Suprapubic skin (tissue), 4 donors: ENCODE data around the gene CREB3. TPM values are rescaled to one million over a fixed set of nuclear protein-coding genes. Genes with fewer than 3 reads are reported as not detected.

Experiments
- DNase-seq, 2 donors: peaks; one replicate each; pipeline ENCODE4 v3.0.0-alpha.2; 2019; ENCODE audit warnings: low spot score in 2 of 2
- H3K27ac ChIP-seq: fragments of 200-600 bp; sonication (generic); one replicate; pipeline ENCODE4 v1.5.1; 2019
- H3K27me3 ChIP-seq: fragments of 200-600 bp; sonication (generic); one replicate; pipeline ENCODE4 v1.5.1; 2019
- H3K36me3 ChIP-seq: fragments of 200-600 bp; sonication (generic); one replicate; pipeline ENCODE4 v1.5.1; 2019
- H3K4me1 ChIP-seq: fragments of 200-600 bp; sonication (generic); one replicate; pipeline ENCODE4 v1.5.1; 2019
- H3K4me3 ChIP-seq: fragments of 200-600 bp; sonication (generic); one replicate; pipeline ENCODE4 v1.5.1; 2019; ENCODE audit warnings: mild to moderate bottlenecking
- H3K9me3 ChIP-seq: fragments of 200-600 bp; sonication (generic); one replicate; pipeline ENCODE4 v1.5.1; 2019
- CTCF ChIP-seq, 2 donors: fragments of 200-600 bp in 1 of 2; fragments of 450-650 bp in 1 of 2; sonication (generic) in 1 of 2; IDR thresholded peaks; one replicate each; pipeline ENCODE4 v1.5.1; 2016 to 2019; ENCODE audit warnings: antibody characterized with exemption in 2 of 2, mild to moderate bottlenecking in 1 of 2, moderate library complexity in 1 of 2
- EP300 ChIP-seq: sonication (generic); formaldehyde crosslinking; IDR thresholded peaks from one replicate; pipeline ENCODE4 v1.6.1; 2017; ENCODE audit warnings: antibody characterized with exemption
- POLR2A ChIP-seq, 2 donors: fragments of 450-650 bp; IDR thresholded peaks; one replicate each; pipeline ENCODE4 v1.6.1; 2017; ENCODE audit warnings: antibody characterized with exemption in 2 of 2, mild to moderate bottlenecking in 2 of 2, moderate library complexity in 2 of 2
- POLR2AphosphoS5 ChIP-seq, 3 donors: sonication (generic); formaldehyde crosslinking; IDR thresholded peaks; one replicate each; pipeline ENCODE4 v1.6.1; 2017; ENCODE audit warnings: antibody characterized with exemption in 3 of 3
- WGBS: methylation state at CpG from one replicate; pipeline ENCODE4 v1.1.5; 2018; 5-methylcytosine and 5-hydroxymethylcytosine counted together
- total RNA-seq, 4 donors: library from RNA; depleted of rRNA; stranded (reverse); fragments of >200 nt; gene quantifications; one replicate each; pipeline ENCODE4 v1.1.0, GENCODE V29; 2016

Gene CREB3
- total RNA-seq, 4 donors from 2014 or later, result 18.8 to 24.1 (median 23.1) TPM

GRCh38 chr9:35700942-35701341 is 31.5 kb upstream of the CREB3 start:
- no peak for DNase-seq
- Histone ChIP-seq H3K4me3 (no peak overlapping the region), H3K36me3 (peaks cover 96% of the 10 kb centered on the region), H3K9me3 (no peaks in the 10 kb centered on the region), H3K27me3 (no peaks in the 10 kb centered on the region), H3K4me1 (peaks cover 20% of the 10 kb centered on the region), H3K27ac (no peak overlapping the region)
- no peak for TF ChIP-seq POLR2AphosphoS5 (IDR thresholded peaks at IDR 0.05)
- no peak for TF ChIP-seq CTCF (IDR thresholded peaks at IDR 0.05)
- no peak for TF ChIP-seq EP300
- no peak for TF ChIP-seq POLR2A (IDR thresholded peaks at IDR 0.05)

- no peaks in the 10 kb centered on the region for H3K27me3 ChIP-seq
Measured at GRCh38 chr9:35702696-35703095, 29.8 kb upstream of the CREB3 start.

GRCh38 chr9:35703906-35704672 is 28.4 kb upstream of the CREB3 start:
- Histone ChIP-seq H3K4me3 (no peak overlapping the region), H3K4me1 (no peaks in the 10 kb centered on the region), H3K9me3 (no peaks in the 10 kb centered on the region), H3K27ac (no peak overlapping the region), H3K36me3 (peaks cover 100% of the 10 kb centered on the region), H3K27me3 (no peaks in the 10 kb centered on the region)
- no peak for TF ChIP-seq EP300
- TF ChIP-seq POLR2AphosphoS5 (IDR thresholded peaks at IDR 0.05), result no peak
- no peak for TF ChIP-seq POLR2A (IDR thresholded peaks at IDR 0.05)
- TF ChIP-seq CTCF (IDR thresholded peaks at IDR 0.05), result no peak
- no peak for DNase-seq
- 93% methylated on average over 21 of the region's 26 CpGs for WGBS

More at GRCh38 chr9:35702696-35703095, 29.8 kb upstream of the CREB3 start:
- over 99% methylated on average over 7 of the region's 7 CpGs for WGBS
- TF ChIP-seq EP300 (no peak), CTCF (IDR thresholded peaks at IDR 0.05) (no peak), POLR2A (IDR thresholded peaks at IDR 0.05) (no peak), POLR2AphosphoS5 (IDR thresholded peaks at IDR 0.05) (no peak)
- H3K4me1 ChIP-seq, result peaks cover 3% of the 10 kb centered on the region
- H3K27ac ChIP-seq, result no peak overlapping the region
- H3K9me3 ChIP-seq, result no peaks in the 10 kb centered on the region
- DNase-seq, result no peak
- H3K4me3 ChIP-seq, result no peak overlapping the region
- H3K36me3 ChIP-seq, result peaks cover 100% of the 10 kb centered on the region

- no peak overlapping the region for H3K27ac ChIP-seq
Measured at GRCh38 chr9:35705372-35705771, 27.1 kb upstream of the CREB3 start.

More at GRCh38 chr9:35705372-35705771, 27.1 kb upstream of the CREB3 start:
- Histone ChIP-seq H3K9me3 (no peaks in the 10 kb centered on the region), H3K27me3 (no peaks in the 10 kb centered on the region), H3K4me1 (no peaks in the 10 kb centered on the region), H3K4me3 (no peak overlapping the region), H3K36me3 (peaks cover 98% of the 10 kb centered on the region)
- no peak for DNase-seq
- 89% methylated on average over 8 of the region's 8 CpGs for WGBS
- TF ChIP-seq EP300, result no peak
- TF ChIP-seq CTCF (IDR thresholded peaks at IDR 0.05), result no peak
- TF ChIP-seq POLR2A (IDR thresholded peaks at IDR 0.05), result no peak
- TF ChIP-seq POLR2AphosphoS5 (IDR thresholded peaks at IDR 0.05), result no peak
